ENCODE measurements around the gene ASTN1.

The ASTN1 gene

GRCh38 chr1:176923283-176923682 lies 241.2 kb downstream of the ASTN1 start:
- Histone ChIP-seq H3K27ac (replicated peaks) (no peak overlapping the region), H3K27me3 (ENCODE audit: insufficient read depth, poor library complexity, severe bottlenecking) (no peaks in the 10 kb centered on the region), H3K4me3 (replicated peaks; ENCODE audit: insufficient read depth, low read length) (no peak overlapping the region)
- no peak for TF ChIP-seq GABPA (IDR thresholded peaks at IDR 0.05; ENCODE audit: low read depth)
- TF ChIP-seq CTCF (IDR thresholded peaks at IDR 0.05; ENCODE audit: insufficient read depth, low read length), result no peak
- no peak for TF ChIP-seq SPI1 (IDR thresholded peaks at IDR 0.05; ENCODE audit: borderline replicate concordance, low read depth)
- no peak for TF ChIP-seq REST (IDR thresholded peaks at IDR 0.05; ENCODE audit: insufficient replicate concordance, low read depth)
- no peak for TF ChIP-seq POLR2AphosphoS5 (IDR thresholded peaks at IDR 0.05; ENCODE audit: low read depth)
- DNase-seq (ENCODE audit: low read depth in 1 of 2, low spot score in 1 of 2), result no peak

DNA sequence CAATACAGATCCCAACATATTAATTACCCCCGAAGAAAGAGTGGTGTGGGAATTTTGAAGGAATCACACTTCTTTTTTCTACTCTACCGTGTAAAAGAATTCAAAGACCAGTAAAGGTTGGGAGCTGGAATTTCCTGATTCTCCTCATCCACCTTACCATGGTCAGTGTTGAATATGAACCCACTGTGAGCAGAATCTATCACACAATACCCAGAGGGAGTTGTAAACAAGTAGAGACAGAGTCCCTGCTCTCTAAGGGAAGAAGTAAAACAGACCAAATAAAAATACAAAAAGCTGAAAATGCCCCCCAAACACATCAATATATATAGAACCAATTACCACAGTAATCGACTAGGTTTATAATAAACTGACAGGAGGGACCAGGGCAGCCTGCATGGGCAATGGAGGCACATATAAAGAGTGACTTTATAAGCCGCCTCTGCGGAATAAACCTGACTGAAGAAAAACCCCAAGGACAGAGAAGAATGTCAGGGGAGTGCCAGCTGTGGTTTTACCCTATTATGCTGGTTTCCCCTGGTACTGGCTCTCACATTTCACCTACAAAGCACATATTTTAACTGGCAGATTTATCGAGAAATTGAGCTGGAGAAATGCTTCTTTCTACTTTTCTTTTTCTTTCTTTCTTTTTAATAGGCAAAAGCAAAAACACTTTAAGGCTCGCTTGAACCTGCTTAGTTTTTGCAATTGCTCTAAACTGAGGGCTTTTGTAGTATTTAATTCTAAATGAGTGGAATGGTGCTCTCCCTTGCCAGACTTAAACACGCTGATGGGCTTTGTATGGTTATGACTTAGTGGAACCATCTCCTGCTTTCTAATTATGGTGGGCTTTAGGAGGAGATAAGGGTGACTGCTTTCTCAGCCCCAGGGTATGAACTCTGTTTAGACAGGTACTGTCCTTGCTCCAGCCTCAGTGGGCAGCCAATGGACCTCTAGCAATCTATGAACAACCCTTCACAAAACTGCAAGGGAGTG lies 244.8 kb downstream of the ASTN1 start:
- H3K4me3 ChIP-seq (replicated peaks; ENCODE audit: insufficient read depth, low read length), result no peak overlapping the region
- no peaks in the 10 kb centered on the region for H3K27me3 ChIP-seq (ENCODE audit: insufficient read depth, poor library complexity, severe bottlenecking)
- TF ChIP-seq REST (IDR thresholded peaks at IDR 0.05; ENCODE audit: insufficient replicate concordance, low read depth) (no peak), SPI1 (IDR thresholded peaks at IDR 0.05; ENCODE audit: borderline replicate concordance, low read depth) (no peak), GABPA (IDR thresholded peaks at IDR 0.05; ENCODE audit: low read depth) (no peak), CTCF (IDR thresholded peaks at IDR 0.05; ENCODE audit: insufficient read depth, low read length) (no peak), POLR2AphosphoS5 (IDR thresholded peaks at IDR 0.05; ENCODE audit: low read depth) (no peak)
- no peak for DNase-seq (ENCODE audit: low read depth in 1 of 2, low spot score in 1 of 2)
- H3K27ac ChIP-seq (replicated peaks), result no peak overlapping the region

DNA sequence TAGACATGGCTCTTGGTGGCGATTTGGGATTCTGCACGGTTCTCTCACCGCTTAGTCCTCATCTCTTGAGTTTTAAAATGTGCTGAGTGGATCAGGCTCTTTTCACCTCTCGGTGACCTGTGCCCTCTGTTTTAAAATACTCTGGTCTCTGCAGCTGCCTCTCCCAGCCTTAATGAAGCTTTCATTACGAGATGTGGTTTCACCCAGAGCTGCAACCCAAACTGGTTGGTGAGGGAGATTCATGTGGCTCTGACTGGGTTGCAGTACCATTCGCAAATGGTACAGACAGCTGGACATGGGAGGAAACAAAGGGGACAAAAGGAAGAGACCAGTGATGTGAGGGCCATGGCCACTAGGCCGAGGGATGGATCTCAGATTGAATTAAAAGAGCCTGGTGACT lies 258.9 kb downstream of the ASTN1 start:
- DNase-seq (ENCODE audit: low read depth in 1 of 2, low spot score in 1 of 2), result no peak
- Histone ChIP-seq H3K27me3 (ENCODE audit: insufficient read depth, poor library complexity, severe bottlenecking) (no peaks in the 10 kb centered on the region), H3K27ac (replicated peaks) (no peak overlapping the region), H3K4me3 (replicated peaks; ENCODE audit: insufficient read depth, low read length) (no peak overlapping the region)
- TF ChIP-seq SPI1 (IDR thresholded peaks at IDR 0.05; ENCODE audit: borderline replicate concordance, low read depth) (no peak), REST (IDR thresholded peaks at IDR 0.05; ENCODE audit: insufficient replicate concordance, low read depth) (no peak), GABPA (IDR thresholded peaks at IDR 0.05; ENCODE audit: low read depth) (no peak), CTCF (IDR thresholded peaks at IDR 0.05; ENCODE audit: insufficient read depth, low read length) (no peak), POLR2AphosphoS5 (IDR thresholded peaks at IDR 0.05; ENCODE audit: low read depth) (no peak)

All from HL-60 (cell line).